Amniotic stem cell (primary cell): ENCODE measurements around the gene ZNF790.
"Not testable (repeated sequence)": the region's sequence is repeated elsewhere in the genome, so short reads cannot be mapped to it uniquely, and the experiment has no call there.

Source experiments
- DNase-seq: peaks from one replicate; lab custom pipeline; 2025; lab: John Stamatoyannopoulos, UW

Gene ZNF790

DNA sequence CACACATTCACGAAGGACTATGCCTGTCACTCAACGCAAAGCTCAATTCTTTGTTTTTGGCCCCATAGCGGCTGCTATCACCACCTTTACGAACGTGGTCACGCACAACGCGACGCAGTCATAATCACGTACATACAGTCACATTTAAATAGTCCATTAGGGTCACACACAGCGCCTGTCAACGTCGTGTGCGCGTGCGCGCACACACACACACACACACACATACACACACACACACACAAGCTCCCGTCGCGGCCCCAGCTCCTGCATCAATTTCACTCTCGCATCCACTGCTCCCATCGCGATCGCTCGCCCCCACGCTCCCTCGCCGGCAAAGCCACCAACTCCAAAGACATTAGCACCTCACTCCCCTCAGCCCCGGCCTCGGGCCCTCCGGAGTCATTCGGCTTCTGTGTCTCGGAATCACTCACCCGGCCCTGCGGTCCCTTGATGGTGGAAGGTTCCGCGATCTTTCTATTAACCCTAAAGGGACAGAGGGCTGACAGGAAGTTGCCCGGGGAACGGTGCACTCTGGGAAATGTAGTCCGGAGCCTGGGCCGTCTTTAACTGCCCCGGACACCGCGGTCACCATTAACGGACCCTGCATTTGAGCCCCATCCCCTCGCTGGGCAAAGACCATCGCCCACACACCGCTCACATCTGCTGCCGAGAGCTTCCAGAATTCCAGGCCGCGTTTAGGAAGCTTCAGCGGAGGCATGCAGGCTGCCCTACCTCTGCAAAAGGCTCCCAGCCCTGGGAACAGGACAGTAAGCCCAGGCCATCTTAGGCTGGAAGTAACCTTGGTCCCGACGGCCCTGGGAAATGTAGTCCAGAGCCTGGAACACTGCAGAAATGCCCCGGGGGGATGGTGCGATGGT, at the start of gene ZNF790:
Gene ZNF790, minus strand, starts transcription at position 482 of the 878 bp plus-strand sequence. CDS start 12,768 bp downstream, outside the sequence.
- DNase-seq: peak; percentile 80

DNA sequence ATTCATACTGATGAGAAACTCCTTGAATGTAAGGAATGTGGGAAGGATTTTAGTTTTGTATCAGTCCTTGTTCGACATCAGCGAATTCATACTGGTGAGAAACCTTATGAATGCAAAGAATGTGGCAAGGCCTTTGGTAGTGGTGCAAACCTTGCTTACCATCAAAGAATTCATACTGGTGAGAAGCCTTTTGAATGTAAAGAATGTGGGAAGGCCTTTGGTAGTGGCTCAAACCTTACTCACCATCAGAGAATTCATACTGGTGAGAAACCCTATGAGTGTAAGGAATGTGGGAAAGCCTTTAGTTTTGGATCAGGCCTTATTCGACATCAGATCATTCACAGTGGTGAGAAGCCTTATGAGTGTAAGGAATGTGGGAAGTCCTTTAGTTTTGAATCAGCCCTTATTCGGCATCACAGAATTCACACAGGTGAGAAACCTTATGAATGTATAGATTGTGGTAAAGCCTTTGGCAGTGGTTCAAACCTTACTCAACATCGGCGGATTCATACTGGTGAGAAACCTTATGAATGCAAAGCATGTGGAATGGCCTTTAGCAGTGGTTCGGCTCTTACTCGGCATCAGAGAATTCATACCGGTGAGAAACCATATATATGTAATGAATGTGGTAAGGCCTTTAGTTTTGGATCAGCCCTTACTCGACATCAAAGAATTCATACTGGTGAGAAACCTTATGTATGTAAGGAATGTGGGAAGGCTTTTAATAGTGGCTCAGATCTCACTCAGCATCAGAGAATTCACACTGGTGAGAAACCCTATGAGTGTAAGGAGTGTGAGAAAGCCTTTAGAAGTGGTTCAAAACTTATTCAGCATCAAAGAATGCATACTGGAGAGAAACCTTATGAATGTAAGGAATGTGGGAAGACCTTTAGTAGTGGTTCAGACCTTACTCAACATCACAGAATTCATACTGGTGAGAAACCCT, 39.1 kb upstream of the ZNF790 start:
- no peak for DNase-seq

DNA sequence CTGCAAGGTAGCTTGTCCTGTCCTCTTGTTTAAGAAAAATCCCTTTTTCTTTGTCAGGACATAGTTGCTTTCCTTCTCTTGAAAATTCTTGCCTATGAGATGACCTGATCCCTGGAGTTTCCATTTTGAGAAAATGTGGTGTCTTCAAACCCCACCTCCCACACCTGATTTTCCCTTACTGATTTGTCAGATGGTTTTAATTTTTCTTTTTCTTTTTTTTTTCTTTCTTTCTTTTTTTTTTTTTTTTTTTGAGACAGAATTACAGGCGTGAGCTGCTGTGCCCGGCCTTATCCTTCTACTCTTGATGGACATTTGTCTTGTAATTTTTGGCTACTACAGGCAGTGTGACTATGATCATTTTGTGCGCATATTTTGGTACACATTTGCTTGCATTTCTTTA, 13.7 kb upstream of the ZNF790 start:
- no peak for DNase-seq

DNA sequence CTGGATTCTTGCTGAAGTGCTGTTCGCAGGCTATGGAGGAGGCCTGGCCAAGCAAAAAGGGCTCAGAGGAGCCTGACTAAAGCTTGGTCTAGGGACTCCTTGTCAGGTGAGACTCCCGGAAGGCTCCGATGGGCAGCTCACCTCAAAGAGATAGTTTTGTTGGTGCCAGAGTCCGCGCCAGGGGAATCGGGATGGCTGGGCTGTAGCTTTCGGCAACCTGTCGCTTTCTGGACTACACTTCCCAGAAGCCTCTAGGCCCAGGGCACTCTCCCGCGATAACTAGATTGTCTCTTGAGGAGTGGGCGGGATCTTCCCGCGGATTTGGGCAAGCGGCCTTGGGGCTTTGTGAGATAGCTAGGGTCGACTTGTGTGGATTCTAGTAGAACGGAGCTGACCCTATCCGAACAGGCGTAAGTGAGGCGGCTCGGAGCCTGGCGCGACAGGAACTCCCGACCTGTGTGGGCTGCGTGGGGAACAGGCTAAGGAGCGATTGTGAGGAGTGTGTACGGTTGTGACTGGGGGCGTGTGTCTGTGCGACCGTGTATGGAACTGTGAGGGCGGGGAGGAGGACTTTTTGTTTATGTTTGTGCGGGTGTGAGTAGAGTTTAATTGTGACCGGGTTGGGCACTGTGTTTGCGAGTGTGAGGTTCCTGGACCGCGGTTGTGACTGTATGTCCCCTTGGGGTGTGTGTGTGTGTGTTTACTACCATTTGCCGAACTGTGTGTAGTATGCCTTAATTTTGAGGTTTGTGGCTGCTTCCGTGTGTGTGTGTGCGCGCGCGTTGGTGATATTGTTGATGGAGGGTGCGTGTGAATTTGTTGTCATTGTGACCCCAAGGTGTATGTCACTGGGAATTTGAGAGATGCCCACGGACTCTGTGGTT, 12.6 kb upstream of the ZNF790 start, which contains the start of gene ZNF345:
Gene ZNF345, plus strand, starts transcription at position 318 of the 884 bp plus-strand sequence. CDS start 25,955 bp downstream, outside the sequence.
- DNase-seq: peak; percentile 90

DNA sequence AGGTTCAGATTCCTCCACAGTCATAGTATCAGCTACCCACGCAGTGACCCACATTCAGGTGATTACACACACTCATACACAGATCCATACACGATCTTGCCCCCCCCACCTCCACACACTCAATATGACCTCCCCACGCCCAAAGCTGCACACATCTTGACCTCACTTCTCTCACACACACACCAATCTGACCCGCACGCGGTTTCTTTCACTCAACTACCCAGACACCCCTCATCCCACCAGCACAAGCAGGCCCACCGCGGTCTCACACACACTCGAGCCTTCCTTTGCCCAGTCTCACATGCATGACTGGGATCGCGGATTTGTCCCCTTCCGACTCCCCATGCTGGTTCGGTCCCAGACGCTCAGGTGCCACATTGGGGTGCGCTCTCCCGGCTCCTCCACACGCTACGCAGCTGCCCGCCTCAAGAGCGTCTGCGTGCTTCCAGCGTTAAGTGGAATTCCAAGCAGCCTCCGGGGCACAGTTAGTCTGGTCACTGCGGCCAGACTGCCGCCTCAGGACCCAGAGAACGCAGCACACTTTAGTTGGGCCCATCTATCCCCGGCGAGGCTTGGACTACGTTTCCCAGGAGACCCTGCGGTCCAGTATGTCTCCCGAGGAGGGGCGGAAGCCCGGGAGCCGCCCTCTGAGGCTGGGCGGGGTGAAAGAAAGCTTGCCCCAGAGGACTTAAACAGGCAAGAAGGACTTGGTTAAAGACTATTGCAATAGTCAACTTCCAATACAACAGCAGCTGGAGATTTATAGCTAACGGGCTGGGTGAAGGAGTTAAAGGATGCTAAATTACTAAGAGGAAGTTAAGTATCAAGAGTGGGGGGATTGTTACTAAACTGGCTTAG, 11.7 kb upstream of the ZNF790 start:
- peak; percentile 79 for DNase-seq

DNA sequence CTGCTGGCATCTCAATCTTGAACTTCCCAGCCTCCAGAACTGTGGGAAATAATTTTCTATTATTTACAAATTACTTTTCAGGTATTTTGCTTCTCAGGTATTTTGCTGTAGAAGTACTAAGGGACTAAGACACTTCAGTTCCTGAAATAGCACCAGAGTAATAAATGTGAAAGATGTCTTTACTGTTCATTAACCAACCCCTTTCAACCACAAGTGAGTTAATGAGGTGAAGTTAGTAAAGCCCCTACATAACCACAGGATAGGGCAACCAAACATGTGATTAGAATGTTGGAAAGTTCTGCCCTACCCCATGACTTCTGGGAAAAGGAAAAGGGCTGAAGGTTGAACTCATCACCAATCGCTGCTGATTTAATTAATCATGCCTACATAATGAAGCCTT, 9.8 kb upstream of the ZNF790 start:
- no peak for DNase-seq

DNA sequence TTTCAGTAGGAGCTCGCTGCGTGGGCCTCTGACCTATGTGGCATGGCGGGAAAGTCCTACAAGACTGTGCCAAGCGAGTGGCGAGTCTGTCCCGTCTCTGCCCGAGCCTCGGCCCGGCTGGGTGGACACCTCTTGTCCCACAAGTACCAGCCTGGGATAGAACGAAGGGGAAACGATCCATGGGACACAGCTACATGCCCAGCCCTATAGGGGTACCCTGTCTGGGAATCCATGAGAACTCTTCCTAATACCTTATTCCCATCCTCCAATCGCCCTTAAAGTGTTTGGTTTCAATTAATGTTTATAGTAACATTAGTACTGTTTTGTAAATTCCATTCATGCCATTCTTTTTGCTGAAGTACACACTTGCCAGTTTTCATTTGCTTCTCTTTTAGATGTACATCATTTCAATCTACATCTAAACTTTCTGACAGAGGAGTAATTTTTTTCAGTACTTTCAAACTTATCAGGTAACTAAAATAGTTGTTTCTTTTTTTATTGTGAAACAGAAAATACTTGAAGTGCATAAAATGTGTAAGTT, 667 bp upstream of the ZNF790 start:
- DNase-seq: no peak

DNA sequence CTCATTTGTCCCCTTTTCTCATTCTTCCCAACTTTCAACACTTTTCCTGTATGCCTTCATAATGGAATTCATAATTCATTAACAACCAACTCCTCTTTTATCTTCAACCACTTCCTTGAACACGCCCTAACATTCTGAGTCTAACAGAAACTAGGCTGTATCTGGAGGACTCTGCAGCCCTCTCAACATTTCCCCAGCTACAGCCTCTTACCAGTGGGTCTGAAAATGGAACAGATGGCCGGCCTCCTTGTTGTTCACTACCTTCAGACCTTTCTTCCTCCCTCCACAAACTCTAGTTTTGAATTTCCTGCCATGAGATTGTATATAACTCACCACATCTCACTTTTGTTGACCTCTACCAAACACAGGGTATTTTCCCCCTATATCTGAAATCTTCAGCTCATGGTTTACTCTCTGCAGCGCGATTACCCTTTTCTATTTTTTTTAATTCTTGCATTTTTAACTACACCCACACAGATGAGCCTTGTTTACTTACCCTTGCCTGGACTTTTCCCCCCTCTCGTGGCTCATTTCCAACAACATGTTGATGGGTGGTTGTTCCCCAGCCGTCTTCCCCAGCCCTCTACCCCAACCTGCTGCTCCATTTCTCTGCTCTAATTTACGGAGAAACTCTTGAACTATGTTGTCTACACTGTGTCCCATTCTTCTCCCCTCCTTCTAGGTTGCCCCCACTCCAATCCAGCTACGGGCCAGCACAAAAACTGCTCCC, 846 bp downstream of the ZNF790 start:
- DNase-seq: no peak

DNA sequence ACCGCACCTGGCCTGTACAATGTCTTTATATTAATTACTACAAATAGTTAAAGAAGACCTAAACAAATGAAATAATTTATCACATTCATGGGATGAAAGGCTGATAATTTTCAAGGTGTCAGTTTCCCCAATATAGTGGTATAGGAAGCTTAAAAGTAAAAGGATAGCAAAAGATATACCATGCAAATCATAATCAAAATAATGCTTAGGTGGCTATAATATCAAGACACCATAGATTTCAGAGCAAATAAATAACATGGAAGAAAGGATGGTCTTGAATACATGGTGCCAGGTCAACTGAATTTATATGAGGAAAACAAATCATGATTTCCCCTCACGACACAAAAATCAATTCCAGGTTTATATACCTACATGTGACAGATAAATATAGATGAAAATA, 4.8 kb downstream of the ZNF790 start:
- DNase-seq: no peak

DNA sequence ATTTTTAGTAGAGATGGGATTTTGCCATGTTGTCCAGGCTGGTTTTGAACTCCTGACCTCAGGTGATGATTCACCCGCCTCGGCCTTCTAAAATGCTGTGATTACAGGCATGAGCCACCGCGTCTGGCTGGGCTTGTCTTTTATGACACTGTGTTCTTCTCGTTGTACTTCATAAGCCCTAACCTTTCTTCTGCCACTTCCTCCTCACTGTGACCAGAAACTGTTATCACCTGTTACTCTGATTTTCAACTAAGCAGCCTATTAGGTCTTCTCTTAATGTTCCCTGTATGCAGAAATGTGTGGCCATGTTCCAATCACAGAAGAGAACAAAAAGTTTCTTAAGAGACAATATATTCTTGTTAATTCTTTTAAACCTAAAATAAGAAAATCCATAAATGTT, 16.4 kb downstream of the ZNF790 start:
- no peak for DNase-seq

DNA sequence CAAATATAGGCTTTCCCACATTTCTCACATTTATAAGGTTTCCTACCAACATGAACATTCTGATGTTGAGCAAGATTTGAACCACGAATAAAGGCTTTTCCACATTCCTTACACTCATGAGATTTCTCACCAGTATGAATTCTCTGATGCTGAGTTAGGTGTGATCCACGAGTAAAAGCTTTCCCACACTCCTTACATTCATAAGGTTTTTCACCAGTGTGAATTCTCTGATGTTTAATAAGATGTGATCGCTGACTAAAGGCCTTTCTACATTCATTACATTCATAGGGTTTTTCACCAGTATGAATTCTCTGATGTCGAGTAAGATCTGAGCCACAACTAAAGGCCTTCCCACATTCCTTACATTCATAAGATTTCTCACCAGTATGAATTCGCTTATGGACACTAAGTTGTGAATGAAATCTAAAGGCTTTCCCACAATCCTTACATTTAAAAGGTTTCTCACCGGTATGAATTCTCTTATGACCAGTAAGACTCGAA, 19.0 kb downstream of the ZNF790 start:
- DNase-seq: no peak

DNA sequence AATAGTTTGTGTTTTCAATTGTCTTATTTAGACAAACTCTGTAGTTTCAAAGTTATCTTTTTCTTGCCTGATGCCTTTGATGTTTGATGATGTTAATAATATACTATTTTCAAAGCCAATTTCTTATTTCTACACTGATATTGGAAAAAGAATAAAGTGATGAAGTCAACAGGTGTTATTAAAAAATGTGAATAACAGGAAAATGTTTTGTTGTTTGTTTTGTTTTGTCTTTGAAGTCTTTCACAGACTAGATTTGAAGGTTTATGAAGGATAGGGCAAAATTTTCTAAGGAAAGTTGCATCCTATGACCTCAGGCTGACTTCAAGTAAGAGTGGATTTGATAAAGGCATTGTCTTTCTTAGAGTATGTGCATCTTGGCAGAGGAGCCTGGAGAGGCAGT, 31.2 kb downstream of the ZNF790 start:
- no peak for DNase-seq

DNA sequence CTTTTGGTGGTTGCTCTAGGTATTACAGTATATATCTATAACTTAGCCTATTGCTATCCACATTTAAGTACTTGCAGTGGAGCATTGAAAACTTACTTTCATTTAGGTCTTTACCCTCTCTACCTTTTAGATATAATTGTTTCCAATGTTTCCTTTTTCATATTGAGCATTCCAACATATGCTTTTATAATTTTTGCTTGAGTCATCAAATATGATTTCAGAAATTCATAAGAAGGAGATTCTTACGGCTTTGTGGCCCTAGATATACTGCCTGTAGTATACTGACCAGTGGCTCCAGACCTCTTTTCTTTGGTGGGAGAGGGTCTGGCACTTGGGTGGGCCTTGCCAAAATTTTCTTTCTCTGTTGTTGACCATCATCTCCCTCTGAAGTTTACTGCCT, 32.8 kb downstream of the ZNF790 start:
- DNase-seq: no peak

DNA sequence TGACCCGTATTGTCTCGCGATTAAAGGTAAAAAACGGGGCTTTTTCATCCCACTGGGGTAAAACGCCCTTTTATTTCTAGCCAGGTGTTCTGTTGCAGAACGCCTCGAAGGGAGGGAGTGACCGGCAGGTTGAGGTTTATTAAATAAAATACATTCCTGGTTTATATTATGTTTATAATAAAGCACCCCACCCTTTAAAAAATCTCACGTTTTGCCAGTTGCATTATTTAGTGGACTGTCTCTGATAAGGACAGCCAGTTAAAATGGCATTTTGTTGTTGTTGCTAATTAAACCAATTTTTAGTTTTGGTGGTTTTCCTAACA, 40.4 kb downstream of the ZNF790 start:
- no peak for DNase-seq

DNA sequence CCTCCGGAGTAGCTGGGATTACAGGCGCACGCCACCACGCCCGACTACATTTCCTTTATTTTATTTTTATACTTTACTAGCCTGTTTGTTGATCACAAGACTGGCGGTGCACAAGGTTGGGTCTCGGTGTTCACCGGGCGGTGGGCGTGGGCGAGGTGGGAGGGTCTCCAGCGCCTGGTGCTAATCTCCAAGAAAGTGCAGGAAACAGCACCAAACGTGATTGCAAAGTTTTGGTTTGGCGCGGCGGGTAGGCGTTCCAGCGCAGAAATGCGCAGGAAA, 41.5 kb downstream of the ZNF790 start:
- DNase-seq: no peak

DNA sequence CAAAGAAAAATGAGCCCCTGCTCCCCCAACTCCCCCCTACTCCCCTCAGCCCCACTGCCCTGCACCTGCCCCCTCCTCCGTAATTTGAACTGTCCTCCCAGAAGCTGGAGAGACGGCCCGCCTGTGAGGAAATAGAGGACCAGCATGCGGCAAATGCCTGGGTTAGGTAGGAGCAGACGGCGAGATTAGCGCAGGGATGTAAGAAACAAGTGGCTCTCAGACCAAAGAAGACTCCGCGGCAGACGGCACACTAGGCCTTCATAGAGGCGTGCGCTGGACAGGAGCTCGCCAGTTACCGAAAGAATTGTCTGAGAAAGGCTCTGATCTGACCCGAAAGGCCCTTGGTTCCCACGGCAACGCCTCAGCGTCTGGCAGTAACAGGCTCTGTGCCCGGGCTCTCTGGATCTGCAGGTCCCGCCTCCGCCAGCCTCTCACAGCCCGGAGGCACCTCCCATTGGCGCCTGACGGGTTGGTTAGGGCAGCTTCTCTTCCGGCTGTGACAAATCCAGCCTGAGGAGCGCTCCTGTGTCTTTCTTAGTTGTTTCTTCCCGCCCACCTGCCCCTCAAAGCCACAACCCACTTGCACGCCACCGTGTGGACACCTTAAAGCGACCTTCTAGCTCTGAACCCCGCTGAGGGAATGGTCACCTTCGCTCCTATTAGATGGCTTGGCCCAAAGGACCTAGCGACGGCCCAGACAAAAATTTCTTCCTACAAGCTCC, 46.6 kb downstream of the ZNF790 start:
- not testable (repeated sequence) for DNase-seq

DNA sequence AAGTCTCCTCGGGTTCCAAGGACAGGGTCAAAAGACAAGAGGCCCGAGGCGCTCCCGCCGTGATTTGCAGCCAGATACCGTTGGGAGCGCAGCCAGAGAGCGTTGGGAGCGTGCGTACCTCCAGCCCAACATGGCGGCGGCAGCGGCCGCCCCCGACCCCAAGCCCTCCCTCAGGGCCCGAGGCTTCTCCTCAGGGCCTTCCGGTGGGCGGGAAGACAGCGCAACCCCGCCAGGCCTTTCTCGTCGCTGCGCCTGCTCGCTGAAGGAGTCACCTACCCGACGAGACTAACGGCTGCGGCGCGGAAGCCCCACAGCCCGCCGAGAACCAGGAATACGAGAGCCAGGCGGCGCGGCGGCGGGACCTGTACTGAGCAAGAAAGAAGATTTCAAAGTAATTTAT, 62.4 kb downstream of the ZNF790 start:
- DNase-seq: no peak

DNA sequence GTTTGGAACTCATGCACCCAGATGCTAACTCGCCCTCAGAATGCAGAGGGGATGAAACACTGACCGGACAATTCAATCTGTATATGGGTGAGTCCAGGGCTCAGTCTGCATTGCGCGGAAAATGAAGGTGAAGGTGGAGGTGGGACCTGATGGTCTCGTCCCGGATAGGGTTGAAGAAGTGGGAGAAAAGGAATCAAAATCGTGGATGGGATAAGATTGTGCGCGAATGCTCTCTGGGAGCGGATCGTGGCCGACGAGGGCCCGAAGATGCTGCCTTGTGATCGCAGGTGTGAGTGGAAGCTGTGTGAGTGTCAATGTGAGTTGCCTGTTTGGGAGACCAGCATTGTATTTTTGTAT, 65.0 kb downstream of the ZNF790 start:
- no peak for DNase-seq
